MM.1S (cell line): ENCODE measurements around the gene CTSL.

Experiments
- CTCF ChIP-seq: fragments of 300-600 bp; sonication (generic); IDR thresholded peaks from 2 replicates; pipeline ENCODE4 v1.5.1; 2016; ENCODE audit warnings: antibody characterized with exemption, low read length, mixed read lengths
- EZH2 ChIP-seq: fragments of 300-600 bp; sonication (generic); optimal IDR thresholded peaks from 2 replicates; pipeline ENCODE3; 2017; ENCODE audit warnings: low read depth, mild to moderate bottlenecking, antibody characterized with exemption, low read length, mixed read lengths

GRCh38 chr9:87733273-87734052 lies 7.5 kb downstream of the CTSL start:
- TF ChIP-seq CTCF (no peak), EZH2 (no peak)
